Measurements from ENCODE around the gene TET3. TPM values are rescaled to one million over a fixed set of nuclear protein-coding genes. Genes with fewer than 3 reads are reported as not detected.
A peak's percentile ranks its signal among the peaks of the same experiment; 100 is the strongest.

TET3 gene
- total RNA-seq (1 to 10 TPM; 1.7 to 4.8 (median 3.9) TPM), polyA plus RNA-seq (10 to 100 TPM in 1 of 3 donors, 1 to 10 TPM in 1, under 1 TPM in 1; 0.56 to 11.2 (median 1.0) TPM)
- long read RNA-seq, donor 1, result 0 reads
- long read RNA-seq, donor 2, result 0 reads

GRCh38 chr2:73984203-73984921 is at the start of gene TET3:
Gene TET3, plus strand, starts transcription at chr2:73984910. Its CDS starts 1,494 bp downstream, at chr2:73986404.
- 4 to 8% (median 7%) methylated on average over 46 to 85 of the region's 85 CpGs for WGBS, 3 donors

GRCh38 chr2:73935641-73936040 is 49.1 kb upstream of the TET3 start:
- H3K27ac ChIP-seq, result no peak overlapping the region
- intact Hi-C loops (cut with DNase I), result loop anchor here in 1 of 2 donors (5.0 kb wide), 1 partner anchor 212 kb away; the partner anchor contains the start of gene BOLA3
- H3K27me3 ChIP-seq (ENCODE audit: insufficient read depth in 3 of 3, low read length in 2 of 3), result no peaks in the 10 kb centered on the region
- DNase-seq, result no peak
- H3K4me1 ChIP-seq, result peaks cover 9% of the 10 kb centered on the region
- H3K4me3 ChIP-seq, result no peak overlapping the region
- no peak for ATAC-seq
- H3K36me3 ChIP-seq (ENCODE audit: insufficient read depth in 1 of 2, low read depth in 1 of 2), result peaks cover 0 to 18% of the 10 kb centered on the region in 2 donors
- no peaks in the 10 kb centered on the region for H3K9me3 ChIP-seq
- no peak for TF ChIP-seq CTCF (IDR thresholded peaks at IDR 0.05)

More at GRCh38 chr2:73984203-73984921, at the start of gene TET3:
- Histone ChIP-seq H3K36me3 (ENCODE audit: insufficient read depth in 1 of 2, low read depth in 1 of 2) (peaks cover 0 to 4% of the 10 kb centered on the region in 2 donors), H3K4me3 (peak within 1 kb of the TSS; percentile 78), H3K27ac (peak within 1 kb of the TSS; percentile 46), H3K9me3 (no peaks in the 10 kb centered on the region), H3K4me1 (peaks cover 56% of the 10 kb centered on the region), H3K27me3 (ENCODE audit: insufficient read depth in 3 of 3, low read length in 2 of 3) (peaks cover 0 to 2% (median 0%) of the 10 kb centered on the region in 3 donors)
- DNase-seq, result peak; percentile 63 to 79
- intact Hi-C loops (cut with DNase I), result loop anchor here in 1 of 2 donors (5.0 to 10.0 kb wide), 2 partner anchors 57 to 160 kb away; partner anchors contain the start of genes DGUOK and STAMBP
- ATAC-seq, result peak; percentile 34 to 52 (median 48)
- no peak for TF ChIP-seq CTCF (IDR thresholded peaks at IDR 0.05)

- peaks cover 5% of the 10 kb centered on the region for H3K4me1 ChIP-seq
- no peak overlapping the region for H3K27ac ChIP-seq
- H3K27me3 ChIP-seq (ENCODE audit: insufficient read depth in 3 of 3, low read length in 2 of 3), result no peaks in the 10 kb centered on the region
- H3K9me3 ChIP-seq, result no peaks in the 10 kb centered on the region
- no peak for ATAC-seq
- WGBS, 3 donors, result 89 to 92% (median 90%) methylated on average over 4 of the region's 4 CpGs
- no peak for TF ChIP-seq CTCF (IDR thresholded peaks at IDR 0.05)
- no peak overlapping the region for H3K4me3 ChIP-seq
- intact Hi-C loops (cut with DNase I), result loop anchor here in 1 of 2 donors (5.0 kb wide), 1 partner anchor 210 kb away; the partner anchor contains the start of gene BOLA3
- peaks cover 0 to 34% of the 10 kb centered on the region in 2 donors for H3K36me3 ChIP-seq (ENCODE audit: insufficient read depth in 1 of 2, low read depth in 1 of 2)
- no peak for DNase-seq
Observed at GRCh38 chr2:73937103-73937885, 47.4 kb upstream of the TET3 start.

- intact Hi-C loops (cut with DNase I), result loop anchor here in 1 of 2 donors (5.0 kb wide), 1 partner anchor 209 kb away; the partner anchor contains the start of gene BOLA3
- H3K4me3 ChIP-seq, result no peak overlapping the region
- DNase-seq, result no peak
- no peak overlapping the region for H3K27ac ChIP-seq
- no peaks in the 10 kb centered on the region for H3K27me3 ChIP-seq (ENCODE audit: insufficient read depth in 3 of 3, low read length in 2 of 3)
- H3K4me1 ChIP-seq, result peaks cover 5% of the 10 kb centered on the region
- TF ChIP-seq CTCF (IDR thresholded peaks at IDR 0.05), result no peak
- H3K9me3 ChIP-seq, result no peaks in the 10 kb centered on the region
- peaks cover 0 to 30% of the 10 kb centered on the region in 2 donors for H3K36me3 ChIP-seq (ENCODE audit: insufficient read depth in 1 of 2, low read depth in 1 of 2)
- ATAC-seq, result no peak
Observed at GRCh38 chr2:73937899-73938298, 46.8 kb upstream of the TET3 start.

Measured in psoas muscle (tissue), 8 donors.